CD4-positive, alpha-beta T cell treated with Interleukin-4 for 1 hour (primary cell): ENCODE data around the gene KASH5.

ENCODE experiments used
- DNase-seq, 2 donors: peaks; one replicate each; pipeline ENCODE4 v3.0.0-alpha.2; 2020 to 2022

KASH5 gene

GRCh38 chr19:49396738-49397505 is 8.9 kb downstream of the KASH5 start:
- DNase-seq = no peak

- no peak for DNase-seq
These were observed 10.1 kb downstream of the KASH5 start for GRCh38 chr19:49398001-49398615.

GRCh38 chr19:49398931-49399330 is 10.9 kb downstream of the KASH5 start:
- no peak for DNase-seq

DNA sequence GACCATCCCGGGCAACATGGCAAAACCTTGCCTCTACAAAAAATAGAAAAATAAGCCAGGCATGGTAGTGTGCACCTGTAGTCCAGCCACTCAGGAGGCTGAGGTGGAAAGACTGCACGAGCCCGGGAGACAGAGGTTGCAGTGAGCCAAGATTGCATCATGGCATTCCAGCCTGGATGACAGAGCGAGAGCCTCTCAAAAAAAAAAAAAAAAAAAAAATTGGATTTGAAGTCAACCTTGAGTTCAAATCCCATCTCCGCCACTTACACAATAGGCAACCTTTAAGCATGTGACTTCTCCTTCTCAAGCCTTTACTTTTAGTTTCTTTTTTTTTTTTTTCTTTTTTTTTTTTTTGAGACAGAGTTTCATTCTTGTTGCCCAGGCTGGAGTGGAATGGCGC is 12.0 kb downstream of the KASH5 start:
- no peak for DNase-seq

- DNase-seq = peak in 1 of 2 donors; percentile 41
These were observed 15.5 kb downstream of the KASH5 start for GRCh38 chr19:49403404-49404187.

GRCh38 chr19:49407079-49407478 is 19.0 kb downstream of the KASH5 start:
- no peak for DNase-seq

DNA sequence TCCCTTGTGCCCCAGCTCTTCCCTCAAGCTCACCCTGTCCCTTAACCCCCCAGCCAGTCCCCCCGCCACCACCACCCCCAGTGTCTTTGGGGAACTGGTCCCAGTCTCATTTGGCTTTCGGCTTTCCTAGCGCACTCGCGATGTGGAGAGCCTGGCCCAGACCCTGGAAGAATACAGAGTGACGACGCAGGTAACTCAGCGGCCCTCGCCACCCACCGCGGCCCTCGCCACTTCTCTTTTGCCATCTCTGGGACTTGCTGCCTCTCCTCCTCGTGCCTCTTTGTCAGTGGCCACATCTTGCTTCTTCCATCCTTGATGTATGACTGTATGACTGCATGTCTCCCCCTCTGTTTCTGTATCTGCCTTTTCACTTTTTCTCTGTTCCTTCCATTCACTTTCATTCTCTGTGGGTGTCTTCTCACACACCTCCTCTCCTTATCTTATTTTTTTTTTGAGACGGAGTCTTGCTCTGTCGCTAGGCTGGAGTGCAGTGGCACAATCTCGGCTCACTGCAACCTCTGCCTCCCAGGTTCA is 19.5 kb downstream of the KASH5 start:
- no peak for DNase-seq

GRCh38 chr19:49408816-49409440 is 20.9 kb downstream of the KASH5 start:
- no peak for DNase-seq

DNA sequence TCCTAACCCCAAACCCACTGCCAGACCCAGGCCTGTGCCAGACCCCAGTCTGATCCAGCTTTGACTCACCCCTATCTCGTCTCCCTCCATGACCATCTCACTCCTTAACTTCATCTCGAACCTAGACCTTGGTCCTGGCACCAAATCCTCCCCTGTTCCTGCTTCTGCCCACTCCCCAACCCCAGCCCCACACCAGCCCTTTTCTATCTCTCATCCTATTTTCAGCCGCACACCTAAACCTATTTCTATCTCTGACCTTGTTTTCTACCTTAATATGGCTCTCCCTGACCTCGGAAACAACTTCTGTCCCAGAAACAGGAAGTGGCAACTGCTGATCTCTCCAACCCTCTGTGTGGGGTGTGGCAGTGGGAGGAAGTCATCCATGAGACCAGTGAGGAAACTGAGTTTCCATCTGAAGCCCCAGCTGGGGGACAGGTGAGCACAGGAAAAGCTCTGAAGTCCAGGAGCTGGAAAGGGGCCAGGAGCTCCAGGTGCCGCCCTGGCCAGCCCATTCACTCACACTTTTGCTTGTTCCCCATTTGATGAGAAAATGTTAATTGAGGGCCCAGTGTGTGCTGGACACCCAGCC is 21.5 kb downstream of the KASH5 start:
- peak; percentile 44 to 51 for DNase-seq

- DNase-seq = no peak
These were observed 23.8 kb downstream of the KASH5 start for GRCh38 chr19:49411681-49412326.

GRCh38 chr19:49413348-49413747 is 25.3 kb downstream of the KASH5 start:
- no peak for DNase-seq

GRCh38 chr19:49414256-49414655 is 26.2 kb downstream of the KASH5 start:
- DNase-seq = no peak

GRCh38 chr19:49415102-49415809 is 27.2 kb downstream of the KASH5 start:
- DNase-seq = no peak

DNA sequence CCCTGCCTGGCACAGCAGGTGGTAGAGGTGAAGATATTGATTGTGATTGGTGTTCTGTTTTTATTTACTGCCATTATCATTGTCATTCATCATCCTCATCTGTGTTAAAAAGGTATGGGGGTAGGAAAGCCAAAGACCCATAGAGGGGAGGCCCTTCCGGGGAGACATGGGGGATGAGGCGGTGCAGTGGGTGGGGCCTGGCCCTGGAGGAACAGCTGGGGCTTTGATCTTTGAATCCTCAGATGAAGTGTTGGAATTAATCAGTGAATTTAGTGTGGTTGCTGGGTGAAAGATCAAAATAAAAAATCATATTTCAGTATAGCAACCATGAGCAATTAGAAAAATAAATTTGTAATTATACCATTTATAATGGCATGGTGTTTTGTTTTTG is 27.8 kb downstream of the KASH5 start:
- DNase-seq = no peak

- no peak for DNase-seq
These were observed 29.0 kb downstream of the KASH5 start for GRCh38 chr19:49417088-49417487.

- no peak for DNase-seq
These were observed 30.5 kb downstream of the KASH5 start for GRCh38 chr19:49418511-49418910.

- DNase-seq = no peak
These were observed 31.1 kb downstream of the KASH5 start for GRCh38 chr19:49419173-49419572.

DNA sequence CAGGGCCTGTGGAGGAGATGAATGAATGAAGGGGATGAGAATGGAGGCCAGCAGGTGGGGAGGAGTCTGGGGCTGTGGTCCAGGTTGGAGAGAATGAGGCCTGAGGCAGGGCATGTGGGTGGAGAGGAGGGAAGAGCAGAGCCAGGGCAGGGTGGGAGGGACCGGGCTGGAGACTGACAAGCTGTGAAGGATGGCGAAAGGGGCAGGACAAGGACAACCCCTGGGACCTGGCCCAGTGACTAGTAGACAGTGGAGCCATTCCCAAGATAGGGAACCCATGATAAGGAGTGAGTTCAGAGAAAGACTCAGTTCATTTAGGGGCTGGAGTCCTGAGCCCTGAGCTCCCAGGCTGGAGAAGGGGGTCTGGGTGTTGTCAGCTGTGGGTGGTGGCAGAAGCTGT is 32.2 kb downstream of the KASH5 start:
- no peak for DNase-seq

- DNase-seq = peak; percentile 41 to 48
These were observed 33.2 kb downstream of the KASH5 start for GRCh38 chr19:49421039-49421877.

DNA sequence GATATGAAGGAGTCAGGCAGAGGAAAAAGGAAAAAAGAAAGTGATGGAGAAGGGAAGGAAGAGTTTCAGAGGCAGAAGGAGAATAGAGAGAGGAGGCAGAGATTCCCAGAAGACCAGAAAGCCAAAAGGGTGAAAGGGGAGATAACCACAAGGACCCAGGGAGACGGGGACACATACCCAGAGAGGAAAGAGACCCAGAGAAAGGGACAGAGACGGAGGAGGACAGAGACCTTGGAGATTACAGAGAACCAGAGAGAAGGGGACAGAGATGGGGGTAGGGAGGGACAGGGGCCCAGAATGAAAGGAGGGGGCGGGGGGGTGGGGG is 33.8 kb downstream of the KASH5 start:
- no peak for DNase-seq
